Measurements from ENCODE around the gene HOATZ.

DNA sequence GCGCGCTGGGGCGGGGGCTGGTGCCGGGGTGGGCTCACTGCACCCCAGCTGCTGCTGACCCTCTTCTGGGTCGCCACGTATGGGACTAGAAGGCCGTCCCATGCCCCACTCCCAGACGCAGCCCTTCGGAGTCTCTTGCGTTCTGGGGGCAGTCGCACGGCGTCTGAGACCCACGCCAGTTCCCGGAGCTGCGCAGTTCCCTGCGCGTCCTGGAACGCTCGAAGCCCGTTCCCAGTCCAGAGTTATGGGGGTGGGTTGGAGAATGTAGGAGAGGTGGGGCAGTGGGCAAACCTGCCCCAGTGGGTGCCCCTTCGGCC is 26.3 kb downstream of the HOATZ start:
- TF ChIP-seq, protein P1, sequence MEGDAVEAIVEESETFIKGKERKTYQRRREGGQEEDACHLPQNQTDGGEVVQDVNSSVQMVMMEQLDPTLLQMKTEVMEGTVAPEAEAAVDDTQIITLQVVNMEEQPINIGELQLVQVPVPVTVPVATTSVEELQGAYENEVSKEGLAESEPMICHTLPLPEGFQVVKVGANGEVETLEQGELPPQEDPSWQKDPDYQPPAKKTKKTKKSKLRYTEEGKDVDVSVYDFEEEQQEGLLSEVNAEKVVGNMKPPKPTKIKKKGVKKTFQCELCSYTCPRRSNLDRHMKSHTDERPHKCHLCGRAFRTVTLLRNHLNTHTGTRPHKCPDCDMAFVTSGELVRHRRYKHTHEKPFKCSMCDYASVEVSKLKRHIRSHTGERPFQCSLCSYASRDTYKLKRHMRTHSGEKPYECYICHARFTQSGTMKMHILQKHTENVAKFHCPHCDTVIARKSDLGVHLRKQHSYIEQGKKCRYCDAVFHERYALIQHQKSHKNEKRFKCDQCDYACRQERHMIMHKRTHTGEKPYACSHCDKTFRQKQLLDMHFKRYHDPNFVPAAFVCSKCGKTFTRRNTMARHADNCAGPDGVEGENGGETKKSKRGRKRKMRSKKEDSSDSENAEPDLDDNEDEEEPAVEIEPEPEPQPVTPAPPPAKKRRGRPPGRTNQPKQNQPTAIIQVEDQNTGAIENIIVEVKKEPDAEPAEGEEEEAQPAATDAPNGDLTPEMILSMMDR (conservative IDR thresholded peaks at IDR 0.05), result no peak
- no peak for TF ChIP-seq ZFX (IDR thresholded peaks at IDR 0.05)
